IMR-90 (cell line): ENCODE measurements around the gene TOM1. TPM values are rescaled to one million over a fixed set of nuclear protein-coding genes. Genes with fewer than 3 reads are reported as not detected.

Experiments used
- ATAC-seq: fragments of 200-7000 bp; cut with Tn5 transposase; 2 replicates; pipeline ENCODE4 v1.9.1; 2020; ENCODE audit warnings: low read depth, mild to moderate bottlenecking, moderate library complexity
- BruUV-seq: library from RNA; stranded (reverse); fragments of 400-500 nt; replicated peaks from 2 replicates; lab custom pipeline; 2021; lab: Mats Ljungman, UMichigan
- CTCF ChIA-PET: fragments of 300-600 bp; formaldehyde crosslinking; extraction: SDS; loops from one replicate; lab custom pipeline; 2021; ENCODE audit warnings: antibody characterized with exemption; lab: Yijun Ruan, JAX
- POLR2A ChIA-PET: fragments of 300-600 bp; sonication (Branson Sonifier 250); formaldehyde crosslinking; loops from one replicate; lab custom pipeline; 2022; ENCODE audit warnings: antibody characterized with exemption; ENCODE audit not compliant: unreplicated experiment; lab: Charles Lee
- DNase-seq: peaks from one replicate; pipeline ENCODE4 v3.0.0; 2013
- H2AFZ ChIP-seq: replicated peaks from 2 replicates; pipeline ENCODE3; 2013; ENCODE audit warnings: low read length, mild to moderate bottlenecking; ENCODE audit not compliant: poor library complexity
- H2AK5ac ChIP-seq: 2 replicates; pipeline ENCODE4 v1.6.1; 2013; ENCODE audit warnings: low read depth, low read length, inconsistent platforms
- H2AK9ac ChIP-seq: replicated peaks from 2 replicates; pipeline ENCODE3; 2013; ENCODE audit warnings: mild to moderate bottlenecking, low read depth, low read length, moderate library complexity; ENCODE audit not compliant: poor library complexity
- H2BK120ac ChIP-seq: 2 replicates; pipeline ENCODE4 v1.6.1; 2013; ENCODE audit warnings: low read depth, low read length, inconsistent platforms
- H2BK15ac ChIP-seq: 3 replicates; pipeline ENCODE4 v1.6.1; 2013; ENCODE audit warnings: low read depth, low read length, inconsistent platforms
- H2BK20ac ChIP-seq: 2 replicates; pipeline ENCODE4 v1.6.1; 2013; ENCODE audit warnings: low read depth, mild to moderate bottlenecking, inconsistent platforms, low read length, moderate library complexity
- H2BK5ac ChIP-seq: 2 replicates; pipeline ENCODE4 v1.6.1; 2013; ENCODE audit warnings: mild to moderate bottlenecking, low read depth, low read length, inconsistent platforms; ENCODE audit not compliant: poor library complexity, severe bottlenecking
- H3K14ac ChIP-seq: replicated peaks from 2 replicates; pipeline ENCODE4 v1.6.1; 2013; ENCODE audit warnings: low read depth, low read length, inconsistent platforms
- H3K18ac ChIP-seq: 2 replicates; pipeline ENCODE4 v1.6.1; 2013; ENCODE audit warnings: low read depth, low read length, control low read depth
- H3K23ac ChIP-seq: 2 replicates; pipeline ENCODE4 v1.6.1; 2013; ENCODE audit warnings: low read depth, low read length, inconsistent platforms
- H3K27ac ChIP-seq: 2 replicates; pipeline ENCODE4 v1.5.1; 2013; ENCODE audit warnings: mild to moderate bottlenecking, control low read depth, low read length; ENCODE audit not compliant: insufficient read depth
- H3K27me3 ChIP-seq: 2 replicates; pipeline ENCODE4 v1.6.1; 2013; ENCODE audit warnings: low read length; ENCODE audit not compliant: control insufficient read depth, insufficient read depth
- H3K36me3 ChIP-seq: 2 replicates; pipeline ENCODE4 v1.6.1; 2013; ENCODE audit warnings: low read length, mixed read lengths; ENCODE audit not compliant: control insufficient read depth, insufficient read depth
- H3K4ac ChIP-seq: 2 replicates; pipeline ENCODE4 v1.6.1; 2013; ENCODE audit warnings: low read depth, low read length, inconsistent platforms
- H3K4me1 ChIP-seq: 2 replicates; pipeline ENCODE4 v1.6.1; 2013; ENCODE audit warnings: low read length, mixed read lengths; ENCODE audit not compliant: control insufficient read depth, insufficient read depth
- H3K4me2 ChIP-seq: 2 replicates; pipeline ENCODE4 v1.6.1; 2013; ENCODE audit warnings: low read depth, mild to moderate bottlenecking, control low read depth, low read length, moderate library complexity
- H3K4me3 ChIP-seq: 2 replicates; pipeline ENCODE4 v1.5.1; 2013; ENCODE audit warnings: low read depth, mild to moderate bottlenecking, control low read depth, low read length, moderate library complexity; ENCODE audit not compliant: insufficient read depth
- H3K56ac ChIP-seq: 2 replicates; pipeline ENCODE4 v1.6.1; 2013; ENCODE audit warnings: low read length, inconsistent platforms; ENCODE audit not compliant: insufficient read depth; ENCODE audit errors: extremely low read depth
- H3K79me1 ChIP-seq, 2 experiments: 2 replicates each; pipeline ENCODE4 v1.6.1; 2013; ENCODE audit warnings: low read length in 2 of 2, inconsistent platforms in 1 of 2, low read depth in 1 of 2
- H3K9ac ChIP-seq: 2 replicates; pipeline ENCODE4 v1.6.1; 2013; ENCODE audit warnings: low read depth, low read length, control low read depth
- H3K9me1 ChIP-seq: 2 replicates; pipeline ENCODE4 v1.6.1; 2013; ENCODE audit warnings: low read length, inconsistent platforms; ENCODE audit not compliant: insufficient read depth
- H3K9me3 ChIP-seq: 2 replicates; pipeline ENCODE4 v1.6.1; 2013; ENCODE audit warnings: low read length; ENCODE audit not compliant: control insufficient read depth, insufficient read depth
- H4K20me1 ChIP-seq: 2 replicates; pipeline ENCODE4 v1.6.1; 2013; ENCODE audit warnings: low read length, inconsistent platforms; ENCODE audit not compliant: insufficient read depth
- H4K5ac ChIP-seq: 2 replicates; pipeline ENCODE4 v1.6.1; 2013; ENCODE audit warnings: mild to moderate bottlenecking, low read depth, low read length, control low read depth
- H4K8ac ChIP-seq, 2 experiments: 2 replicates each; pipeline ENCODE4 v1.6.1; 2013; ENCODE audit warnings: low read depth in 2 of 2, low read length in 2 of 2, control low read depth in 1 of 2, inconsistent platforms in 1 of 2
- H4K91ac ChIP-seq: 2 replicates; pipeline ENCODE4 v1.6.1; 2013; ENCODE audit warnings: low read depth, low read length, inconsistent platforms; ENCODE audit not compliant: insufficient read depth
- BHLHE40 ChIP-seq: fragments of 150-350 bp; IDR thresholded peaks from 2 replicates; pipeline ENCODE4 v1.6.1; 2016; ENCODE audit warnings: mild to moderate bottlenecking, low read depth, low read length
- CEBPB ChIP-seq: IDR thresholded peaks from 2 replicates; pipeline ENCODE4 v1.6.1; 2012; ENCODE audit warnings: low read depth, low read length, improper control_type of control experiment
- CHD1 ChIP-seq: IDR thresholded peaks from 2 replicates; pipeline ENCODE4 v1.6.1; 2012; ENCODE audit warnings: low read depth, low read length, improper control_type of control experiment
- CTCF ChIP-seq: conservative IDR thresholded peaks from 2 replicates; pipeline ENCODE4 v1.5.1; 2012; ENCODE audit warnings: mild to moderate bottlenecking, low read depth, low read length, improper control_type of control experiment
- ELK1 ChIP-seq: fragments of 150-350 bp; IDR thresholded peaks from 2 replicates; pipeline ENCODE4 v1.6.1; 2016; ENCODE audit warnings: low read depth, mild to moderate bottlenecking, low read length, moderate library complexity, borderline replicate concordance
- FOS ChIP-seq: fragments of 150-350 bp; IDR thresholded peaks from 2 replicates; pipeline ENCODE4 v1.6.1; 2016; ENCODE audit warnings: low read depth, low read length
- MAFK ChIP-seq: IDR thresholded peaks from 2 replicates; pipeline ENCODE4 v1.6.1; 2012; ENCODE audit warnings: low read depth, low read length, improper control_type of control experiment
- MAZ ChIP-seq: IDR thresholded peaks from 2 replicates; pipeline ENCODE4 v1.6.1; 2012; ENCODE audit warnings: low read depth, mild to moderate bottlenecking, low read length, improper control_type of control experiment, moderate library complexity, borderline replicate concordance
- MXI1 ChIP-seq: IDR thresholded peaks from 2 replicates; pipeline ENCODE4 v1.6.1; 2012; ENCODE audit warnings: low read depth, mild to moderate bottlenecking, low read length, moderate library complexity, borderline replicate concordance
- NFE2L2 ChIP-seq: fragments of 150-350 bp; IDR thresholded peaks from 2 replicates; pipeline ENCODE4 v1.6.1; 2016; ENCODE audit warnings: low read depth, mild to moderate bottlenecking, low read length
- POLR2A ChIP-seq: IDR thresholded peaks from 2 replicates; pipeline ENCODE4 v1.6.1; 2012; ENCODE audit warnings: mild to moderate bottlenecking, low read depth, low read length
- RAD21 ChIP-seq: IDR thresholded peaks from 2 replicates; pipeline ENCODE4 v1.6.1; 2012; ENCODE audit warnings: low read length, improper control_type of control experiment
- RCOR1 ChIP-seq: IDR thresholded peaks from 2 replicates; pipeline ENCODE4 v1.6.1; 2012; ENCODE audit warnings: mild to moderate bottlenecking, low read length, improper control_type of control experiment; ENCODE audit not compliant: insufficient replicate concordance
- RFX5 ChIP-seq: IDR thresholded peaks from 2 replicates; pipeline ENCODE4 v1.8.0; 2012; ENCODE audit warnings: low read depth, mild to moderate bottlenecking, low read length, moderate library complexity
- SMC3 ChIP-seq: fragments of 150-350 bp; IDR thresholded peaks from 2 replicates; pipeline ENCODE4 v1.6.1; 2016; ENCODE audit warnings: low read depth, mild to moderate bottlenecking, antibody characterized with exemption, low read length, moderate library complexity
- USF2 ChIP-seq: fragments of 150-350 bp; IDR thresholded peaks from 2 replicates; pipeline ENCODE4 v1.6.1; 2017; ENCODE audit warnings: mild to moderate bottlenecking, antibody characterized with exemption, low read length, low read depth
- WGBS, 2 experiments: methylation state at CpG; one replicate each; pipeline versions ENCODE4 v1.1.5 to v1.1.7; 2013; ENCODE audit warnings: missing lambda C conversion rate in 2 of 2; ENCODE audit not compliant: insufficient read length in 1 of 2; ENCODE audit errors: extremely low coverage in 2 of 2; 5-methylcytosine and 5-hydroxymethylcytosine counted together
- dilution Hi-C: fragments of 300-500 bp; cut with HindIII; formaldehyde crosslinking; loops from one replicate; pipeline ENCODE4 v1.14.3; 2018; ENCODE audit warnings: low sequenced_read_pairs; ENCODE audit not compliant: unreplicated experiment
- in situ Hi-C: fragments of 300-500 bp; cut with MboI; formaldehyde crosslinking; loops from 3 replicates; pipeline ENCODE4 v1.14.3; 2019; ENCODE audit warnings: low sequenced_read_pairs, inconsistent platforms, mixed read lengths
- intact Hi-C: fragments of 100-400 bp; cut with micrococcal nuclease; formaldehyde crosslinking; loops from 2 replicates; pipeline ENCODE4 v1.10.0; 2022
- polyA plus RNA-seq, 3 experiments: library from polyadenylated mRNA; depleted of rRNA; stranded (reverse); fragments of >200 nt; gene quantifications; 2 replicates each; pipeline ENCODE4 v1.2.3, GENCODE V29; 2012; ENCODE audit warnings: low replicate concordance in 1 of 3
- total RNA-seq: library from RNA; depleted of rRNA; stranded (reverse); fragments of >200 nt; gene quantifications from 2 replicates; pipeline ENCODE4 v1.2.3, GENCODE V29; 2012

The TOM1 gene
- total and polyA plus RNA-seq, 2 of the 4 experiments (the other 2 are of a cell fraction): 38.0 to 46.4 TPM

GRCh38 chr22:35361001-35361558 lies 61.4 kb downstream of the TOM1 start:
- Histone ChIP-seq H2BK15ac (no peak overlapping the region), H3K4me2 (no peak overlapping the region), H2AFZ (no peak overlapping the region), H3K27me3 (no peaks in the 10 kb centered on the region), H3K36me3 (no peaks in the 10 kb centered on the region), H2AK9ac (no peak overlapping the region), H3K18ac (no peak overlapping the region), H4K8ac (no peak overlapping the region), H3K27ac (no peak overlapping the region), H2AK5ac (no peak overlapping the region), H3K9me3 (no peaks in the 10 kb centered on the region), H3K9ac (no peak overlapping the region), H3K4me3 (no peak overlapping the region), H2BK5ac (no peak overlapping the region), H3K4ac (no peak overlapping the region), H3K14ac (no peak overlapping the region), H3K23ac (no peak overlapping the region), H2BK120ac (no peak overlapping the region), H3K4me1 (peaks cover 3% of the 10 kb centered on the region; the same call in 1 of the 2 replicates), H4K5ac (no peak overlapping the region), H3K79me1 (no peaks in the 10 kb centered on the region), H3K56ac (no peak overlapping the region), H4K20me1 (no peaks in the 10 kb centered on the region), H2BK20ac (no peak overlapping the region), H4K91ac (no peak overlapping the region), H3K9me1 (0 out of 2 replicates have a peak, but pooled peaks cover 3% of the 10 kb centered on the region)
- BruUV-seq: no TSS peak
- ATAC-seq (no peak), DNase-seq (no peak)
- dilution Hi-C loops: no loop called here
- no peak for TF ChIP-seq RFX5
- TF ChIP-seq FOS: no peak
- TF ChIP-seq CTCF: no peak
- no peak for TF ChIP-seq CHD1
- TF ChIP-seq MXI1: no peak
- no peak for TF ChIP-seq MAFK
- TF ChIP-seq RCOR1: no peak
- no peak for TF ChIP-seq USF2
- no peak for TF ChIP-seq MAZ
- no peak for TF ChIP-seq SMC3
- no peak for TF ChIP-seq CEBPB
- TF ChIP-seq NFE2L2: no peak
- TF ChIP-seq RAD21: no peak
- TF ChIP-seq POLR2A: no peak
- TF ChIP-seq BHLHE40: no peak
- TF ChIP-seq ELK1: no peak
- no CpG with 5 or more reads among the region's 6 CpGs for WGBS, 2 experiments
- in situ Hi-C loops: no loop called here
- intact Hi-C loops: no loop called here
- ChIA-PET POLR2A (no interaction called here), CTCF (no interaction called here)
